A549 (cell line): ENCODE measurements around the gene FGF1. TPM values are rescaled to one million over a fixed set of nuclear protein-coding genes. Genes with fewer than 3 reads are reported as not detected.

ENCODE experiments used
- ATAC-seq, 2 experiments: fragments of 200-7000 bp in 1 of 2; fragments of >200 bp in 1 of 2; cut with Nextera tagmentation in 1 of 2; cut with Tn5 transposase in 1 of 2; 3 replicates each; pipeline versions ENCODE4 v1.8.0 to v1.9.1; 2018 to 2020; ENCODE audit warnings: mild to moderate bottlenecking in 1 of 2, moderate library complexity in 1 of 2
- CTCF ChIA-PET: fragments of 300-600 bp; sonication (Branson Sonifier 250); formaldehyde crosslinking; extraction: SDS; loops from one replicate; lab custom pipeline; 2021; ENCODE audit warnings: antibody characterized with exemption, inconsistent platforms; lab: Yijun Ruan, JAX
- POLR2A ChIA-PET: fragments of 350-600 bp; formaldehyde crosslinking; extraction: SDS; loops from one replicate; lab custom pipeline; 2021; ENCODE audit warnings: antibody characterized with exemption, inconsistent platforms; lab: Yijun Ruan, JAX
- DNase-seq, 2 experiments: peaks; one replicate each; pipeline versions ENCODE4 v3.0.0 to v3.0.0-alpha.2; 2011 to 2016; ENCODE audit warnings: low read depth in 1 of 2, low spot score in 1 of 2
- FAIRE-seq: peaks from 2 replicates; lab custom pipeline; 2011; peaks lifted over from hg19 to GRCh38; lab: Jason Lieb, UNC
- H3K27ac ChIP-seq, 2 experiments: fragments of >200 bp; sonication (Bioruptor Twin); formaldehyde crosslinking; 3 replicates each; pipeline ENCODE4 v1.5.1; 2016 to 2017
- H3K4me1 ChIP-seq: fragments of >200 bp; sonication (Bioruptor Twin); formaldehyde crosslinking; 3 replicates; pipeline ENCODE4 v1.6.1; 2016
- H3K4me2 ChIP-seq: fragments of >200 bp; sonication (Bioruptor Twin); formaldehyde crosslinking; 3 replicates; pipeline ENCODE4 v1.6.1; 2016
- H3K4me3 ChIP-seq: fragments of >200 bp; sonication (Bioruptor Twin); formaldehyde crosslinking; 3 replicates; pipeline ENCODE4 v1.5.1; 2016
- H3K9me3 ChIP-seq: fragments of >200 bp; sonication (Bioruptor Twin); formaldehyde crosslinking; 3 replicates; pipeline ENCODE4 v1.6.1; 2016
- BHLHE40 ChIP-seq: IDR thresholded peaks from 2 replicates; pipeline ENCODE4 v1.6.1; 2012; ENCODE audit warnings: low read depth, low read length, inconsistent platforms
- EHMT2 ChIP-seq: fragments of 200-600 bp; sonication (generic); IDR thresholded peaks from 2 replicates; pipeline ENCODE4 v1.6.1; 2016; ENCODE audit warnings: antibody characterized with exemption, low read depth, mild to moderate bottlenecking, moderate library complexity
- FOSL2 ChIP-seq, 2 experiments: fragments of 450-650 bp in 1 of 2; fragments of >200 bp in 1 of 2; sonication (Bioruptor Twin) in 1 of 2; formaldehyde crosslinking; IDR thresholded peaks; 2 replicates each; pipeline versions ENCODE4 v1.5.0 to v1.6.1; 2016 to 2020; ENCODE audit warnings: mild to moderate bottlenecking in 1 of 2, moderate library complexity in 1 of 2
- HDAC2 ChIP-seq: fragments of 200-600 bp; sonication (generic); IDR thresholded peaks from 2 replicates; pipeline ENCODE4 v1.6.1; 2016
- MYC ChIP-seq: IDR thresholded peaks from 2 replicates; pipeline ENCODE4 v1.6.1; 2012; ENCODE audit warnings: mild to moderate bottlenecking, inconsistent platforms, low read length, improper control_type of control experiment, borderline replicate concordance
- NR3C1 ChIP-seq: fragments of >200 bp; sonication (Bioruptor Twin); formaldehyde crosslinking; IDR thresholded peaks from 3 replicates; pipeline ENCODE4 v1.6.1; 2017
- PHF8 ChIP-seq: fragments of 200-600 bp; sonication (generic); IDR thresholded peaks from 2 replicates; pipeline ENCODE4 v1.6.1; 2016; ENCODE audit warnings: low read depth, mild to moderate bottlenecking, antibody characterized with exemption, moderate library complexity, borderline replicate concordance
- POLR2A ChIP-seq: IDR thresholded peaks from 2 replicates; pipeline ENCODE4 v1.6.1; 2012; ENCODE audit warnings: mild to moderate bottlenecking, low read length
- RAD21 ChIP-seq, 2 experiments: fragments of >200 bp in 1 of 2; sonication (Bioruptor Twin) in 1 of 2; formaldehyde crosslinking in 1 of 2; IDR thresholded peaks in 1 of 2; conservative IDR thresholded peaks in 1 of 2; 2 replicates in 1 of 2; 3 replicates in 1 of 2; pipeline ENCODE4 v1.6.1; 2012 to 2018; ENCODE audit warnings: inconsistent platforms in 1 of 2
- SMC3 ChIP-seq: fragments of >200 bp; sonication (Bioruptor Twin); formaldehyde crosslinking; IDR thresholded peaks from 3 replicates; pipeline ENCODE4 v1.6.1; 2018; ENCODE audit warnings: inconsistent platforms
- ZSCAN20 ChIP-seq: fragments of 250-450 bp; sonication (Bioruptor Pico); IDR thresholded peaks from 2 replicates; pipeline ENCODE4 v1.8.0; 2022; ENCODE audit warnings: mild to moderate bottlenecking, moderate library complexity
- WGBS: methylation state at CpG from one replicate; pipeline ENCODE4 v1.1.6; 2017; ENCODE audit errors: missing lambda C conversion rate; 5-methylcytosine and 5-hydroxymethylcytosine counted together
- polyA plus RNA-seq, 4 experiments: library from polyadenylated mRNA; depleted of rRNA in 3 of 4; stranded (reverse); fragments of >200 nt; fragmentation: RNase III in 1 of 4; extraction: RNeasy Plus Mini Kit Qiagen cat#74134 plus additional on column Dnase treatment in 1 of 4; gene quantifications; 2 replicates in 3 of 4; 3 replicates in 1 of 4; pipeline ENCODE4 v1.2.3, GENCODE V29; 2011 to 2017
- TF ChIP-seq, protein P1 (sequence below): fragments of >200 bp; sonication (Bioruptor Twin); formaldehyde crosslinking; IDR thresholded peaks from 3 replicates; pipeline ENCODE4 v1.5.1; 2016
- TF ChIP-seq, protein P2 (sequence below): IDR thresholded peaks from 2 replicates; pipeline ENCODE4 v1.6.1; 2012

The FGF1 gene
- polyA plus RNA-seq, 2 of the 4 experiments (the other 2 are of a cell fraction), result 0.05 to 0.40 TPM

DNA sequence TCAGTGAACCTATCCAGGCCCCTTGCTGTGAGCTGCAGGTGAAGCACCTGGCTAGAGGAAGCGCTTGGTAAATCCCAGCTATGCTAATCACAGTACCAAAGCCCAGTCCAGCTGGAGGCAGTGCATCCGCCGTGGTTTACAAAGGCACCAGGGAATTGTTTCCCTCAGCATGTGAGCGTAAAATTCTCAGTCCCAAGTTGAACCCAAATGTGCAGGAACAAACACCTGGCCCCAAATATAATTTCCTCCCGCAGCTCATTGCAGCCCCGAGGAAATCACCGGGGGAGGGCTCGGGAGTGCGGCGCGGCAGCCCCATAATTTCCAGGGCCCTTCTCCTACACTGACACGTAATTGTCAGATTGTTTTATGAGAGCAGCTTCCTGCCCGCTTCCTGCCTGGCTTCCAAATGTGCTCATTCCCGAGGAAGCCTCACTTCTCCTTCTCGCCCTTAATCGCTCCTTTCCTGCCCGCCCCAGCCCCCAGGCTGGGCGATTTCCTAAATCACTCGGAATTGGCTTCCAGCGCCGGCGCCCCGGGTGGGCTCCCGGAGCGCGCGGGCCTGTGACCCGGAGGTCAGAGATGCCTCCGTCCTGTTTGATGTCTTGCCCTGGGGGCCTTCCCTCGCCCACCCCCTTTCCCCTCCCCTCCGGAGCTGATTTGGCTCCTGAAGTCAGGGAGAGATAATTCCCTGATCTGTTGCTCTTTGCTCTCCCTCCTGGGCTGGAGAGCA, 134.4 kb downstream of the FGF1 start:
- Histone ChIP-seq H3K9me3 (no peaks in the 10 kb centered on the region), H3K4me2 (no peak overlapping the region), H3K4me3 (no peak overlapping the region), H3K4me1 (no peaks in the 10 kb centered on the region), H3K27ac (no peak overlapping the region)
- DNase-seq (no peak), FAIRE-seq (no peak), ATAC-seq (no peak)
- ChIA-PET POLR2A (no interaction called here), CTCF (interaction anchor here (0.6 to 3.1 kb wide), 5 partner anchors 92 to 887 kb away, joined by 3 to 9 read pairs (median 3); no protein-coding TSS in a partner anchor)
- WGBS, result 80% methylated on average over 31 of the region's 31 CpGs
- TF ChIP-seq ZSCAN20 (no peak), POLR2A (no peak), PHF8 (no peak)

DNA sequence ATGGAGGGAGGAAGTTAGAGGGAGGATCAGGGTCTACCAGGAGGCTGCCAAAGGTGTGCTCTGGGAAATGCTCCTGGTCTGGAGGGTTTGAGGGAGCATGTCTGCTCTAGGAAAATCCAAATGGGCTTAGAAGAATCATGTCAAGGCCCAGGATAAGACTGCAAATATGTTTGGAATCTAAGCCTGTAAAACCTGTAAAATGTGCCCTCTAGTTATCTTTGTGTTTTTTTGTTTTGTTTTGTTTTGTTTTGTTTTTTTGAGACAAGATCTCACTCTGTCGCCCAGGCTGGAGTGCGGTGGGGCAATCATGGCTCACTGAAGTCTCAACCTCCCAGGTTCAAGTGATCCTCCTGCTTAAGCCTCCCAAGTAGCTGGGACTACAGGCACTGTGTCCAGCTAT, 135.4 kb downstream of the FGF1 start:
- WGBS, result 81% methylated on average over 2 of the region's 2 CpGs
- no peak for DNase-seq
- CTCF ChIA-PET, result interaction anchor here (0.6 to 3.5 kb wide), 14 partner anchors 18 to 858 kb away, joined by 3 to 46 read pairs (median 6); partner anchors contain the start of gene SPRY4
- Histone ChIP-seq H3K9me3 (no peaks in the 10 kb centered on the region), H3K4me1 (no peaks in the 10 kb centered on the region), H3K4me3 (no peak overlapping the region), H3K4me2 (no peak overlapping the region), H3K27ac (no peak overlapping the region)
- no peak for FAIRE-seq
- TF ChIP-seq BHLHE40 (no peak), FOSL2 (IDR thresholded peaks at IDR 0.05) (no peak), FOSL2 (CRISPR knock-in tag; IDR thresholded peaks at IDR 0.05) (no peak), HDAC2 (no peak), MYC (no peak), EHMT2 (no peak), RAD21 (conservative IDR thresholded peaks at IDR 0.05 in 1 of 2, IDR thresholded peaks at IDR 0.05 in 1 of 2) (no peak), POLR2A (no peak)
- TF ChIP-seq, protein P1, sequence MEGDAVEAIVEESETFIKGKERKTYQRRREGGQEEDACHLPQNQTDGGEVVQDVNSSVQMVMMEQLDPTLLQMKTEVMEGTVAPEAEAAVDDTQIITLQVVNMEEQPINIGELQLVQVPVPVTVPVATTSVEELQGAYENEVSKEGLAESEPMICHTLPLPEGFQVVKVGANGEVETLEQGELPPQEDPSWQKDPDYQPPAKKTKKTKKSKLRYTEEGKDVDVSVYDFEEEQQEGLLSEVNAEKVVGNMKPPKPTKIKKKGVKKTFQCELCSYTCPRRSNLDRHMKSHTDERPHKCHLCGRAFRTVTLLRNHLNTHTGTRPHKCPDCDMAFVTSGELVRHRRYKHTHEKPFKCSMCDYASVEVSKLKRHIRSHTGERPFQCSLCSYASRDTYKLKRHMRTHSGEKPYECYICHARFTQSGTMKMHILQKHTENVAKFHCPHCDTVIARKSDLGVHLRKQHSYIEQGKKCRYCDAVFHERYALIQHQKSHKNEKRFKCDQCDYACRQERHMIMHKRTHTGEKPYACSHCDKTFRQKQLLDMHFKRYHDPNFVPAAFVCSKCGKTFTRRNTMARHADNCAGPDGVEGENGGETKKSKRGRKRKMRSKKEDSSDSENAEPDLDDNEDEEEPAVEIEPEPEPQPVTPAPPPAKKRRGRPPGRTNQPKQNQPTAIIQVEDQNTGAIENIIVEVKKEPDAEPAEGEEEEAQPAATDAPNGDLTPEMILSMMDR, result no peak
- TF ChIP-seq, protein P2, sequence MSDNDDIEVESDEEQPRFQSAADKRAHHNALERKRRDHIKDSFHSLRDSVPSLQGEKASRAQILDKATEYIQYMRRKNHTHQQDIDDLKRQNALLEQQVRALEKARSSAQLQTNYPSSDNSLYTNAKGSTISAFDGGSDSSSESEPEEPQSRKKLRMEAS, result no peak
- ATAC-seq, result no peak
- POLR2A ChIA-PET, result no interaction called here

DNA sequence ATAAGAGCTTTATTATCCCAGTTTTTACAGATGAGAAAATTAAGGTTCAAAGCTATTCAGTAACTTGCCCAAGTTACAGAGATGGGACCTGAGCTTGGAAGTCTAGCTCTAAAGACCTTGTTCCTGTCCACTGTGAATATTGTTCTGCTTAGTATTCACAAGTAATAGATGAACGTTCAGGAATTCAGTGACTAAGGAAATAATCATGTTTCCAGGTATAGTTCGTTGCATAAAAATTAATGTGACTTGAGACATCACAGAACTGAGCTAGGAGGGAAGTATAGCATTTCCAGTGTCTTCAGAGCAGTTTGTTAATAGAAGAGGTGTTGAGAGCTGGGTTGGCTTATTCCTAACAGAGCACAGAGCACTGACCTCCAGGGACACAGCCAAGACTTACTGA, 136.1 kb downstream of the FGF1 start:
- ATAC-seq (no peak), DNase-seq (no peak), FAIRE-seq (no peak)
- no peaks in the 10 kb centered on the region for H3K9me3 ChIP-seq
- no peak overlapping the region for H3K27ac ChIP-seq
- H3K4me3 ChIP-seq, result no peak overlapping the region
- no peaks in the 10 kb centered on the region for H3K4me1 ChIP-seq
- H3K4me2 ChIP-seq, result no peak overlapping the region
- CTCF ChIA-PET, result interaction anchor here (0.6 to 3.7 kb wide), 38 partner anchors 8 to 858 kb away, joined by 3 to 46 read pairs (median 5); partner anchors contain the start of gene SPRY4
- WGBS, result 12% methylated on average over 2 of the region's 2 CpGs
- no peak for TF ChIP-seq NR3C1
- POLR2A ChIA-PET, result no interaction called here

DNA sequence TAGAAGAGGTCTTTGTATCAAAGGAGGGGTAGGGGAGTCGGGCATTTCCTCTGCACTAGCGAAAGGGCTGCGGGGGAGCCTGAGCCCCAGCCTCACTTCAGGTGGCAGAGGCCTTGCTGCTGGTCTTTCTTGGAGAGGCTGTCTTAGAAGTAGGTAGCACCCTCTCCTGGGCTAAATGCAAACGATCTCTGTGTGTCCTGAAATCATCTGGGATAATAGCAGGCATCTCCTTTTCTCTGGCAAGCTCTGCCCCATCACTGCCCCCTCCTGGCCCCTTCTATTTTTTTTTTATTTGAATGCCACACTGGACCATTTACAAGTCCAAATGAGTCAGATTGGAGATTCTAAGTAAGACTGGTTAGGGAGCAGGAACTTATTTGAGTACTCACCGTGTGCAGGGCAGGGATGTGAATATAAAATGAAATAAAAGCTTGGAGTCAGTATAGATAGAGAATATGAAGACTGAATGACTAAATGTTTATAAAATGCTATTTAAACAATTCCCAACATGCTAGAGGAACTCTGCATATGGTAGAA, 137.1 kb downstream of the FGF1 start:
- Histone ChIP-seq H3K27ac (no peak overlapping the region; a peak in 1 of 6 replicates), H3K4me2 (no peak overlapping the region), H3K4me1 (peaks cover 2% of the 10 kb centered on the region; the same call in 1 of the 3 replicates), H3K9me3 (no peaks in the 10 kb centered on the region), H3K4me3 (no peak overlapping the region)
- ChIA-PET CTCF (interaction anchor here (0.6 to 3.7 kb wide), 86 partner anchors 7 to 1233 kb away, joined by 3 to 46 read pairs (median 4); partner anchors contain the start of genes GNPDA1 and SPRY4), POLR2A (interaction anchor here (0.6 to 1.4 kb wide), 2 partner anchors 192 to 668 kb away, joined by 3 read pairs; no protein-coding TSS in a partner anchor)
- TF ChIP-seq SMC3, result peak; percentile 99
- no peak for TF ChIP-seq MYC
- TF ChIP-seq, protein P1, result peak; percentile 98
- peak; percentile 98 to 99 for TF ChIP-seq RAD21 (conservative IDR thresholded peaks at IDR 0.05 in 1 of 2, IDR thresholded peaks at IDR 0.05 in 1 of 2)
- TF ChIP-seq FOSL2 (IDR thresholded peaks at IDR 0.05), result no peak
- TF ChIP-seq FOSL2 (CRISPR knock-in tag; IDR thresholded peaks at IDR 0.05), result peak; percentile 24
- TF ChIP-seq EHMT2, result no peak
- DNase-seq, result peak; percentile 79 to 93
- peak; percentile 98 to 100 for ATAC-seq
- FAIRE-seq, result no peak
- 15% methylated on average over 4 of the region's 5 CpGs for WGBS
